Measurements from ENCODE around the gene SCN2A.

DNA sequence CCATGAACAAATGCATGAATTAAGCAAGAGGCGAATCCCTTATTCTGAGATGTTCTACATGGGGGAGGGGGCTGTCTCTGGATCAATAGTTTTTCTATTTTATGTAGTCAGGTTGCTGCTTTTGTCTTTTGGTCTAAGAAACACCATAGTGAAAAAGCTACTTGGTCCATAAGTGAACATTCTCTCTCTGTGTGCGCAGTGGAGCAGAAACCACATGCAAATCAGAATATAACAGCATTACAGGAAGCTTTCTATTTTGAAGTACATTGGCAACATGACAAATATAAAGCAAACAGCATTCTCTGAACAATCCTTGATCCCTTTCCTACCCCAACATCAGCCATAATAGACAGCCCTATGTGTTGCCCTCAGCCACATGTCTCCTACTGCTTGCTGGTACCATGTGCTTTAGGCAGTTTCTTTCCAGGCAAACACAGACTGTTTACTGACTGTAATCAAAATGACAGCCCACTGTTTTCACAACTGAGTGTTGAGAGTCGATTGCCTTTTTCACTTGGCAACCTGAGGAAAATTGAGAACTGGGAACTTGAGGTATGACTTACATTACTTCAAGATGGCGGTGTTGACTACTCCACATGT is 45.9 kb upstream of the SCN2A start:
- no peak for TF ChIP-seq EZH2phosphoT487 (conservative IDR thresholded peaks at IDR 0.05; ENCODE audit: low read length)
- TF ChIP-seq, protein P1, sequence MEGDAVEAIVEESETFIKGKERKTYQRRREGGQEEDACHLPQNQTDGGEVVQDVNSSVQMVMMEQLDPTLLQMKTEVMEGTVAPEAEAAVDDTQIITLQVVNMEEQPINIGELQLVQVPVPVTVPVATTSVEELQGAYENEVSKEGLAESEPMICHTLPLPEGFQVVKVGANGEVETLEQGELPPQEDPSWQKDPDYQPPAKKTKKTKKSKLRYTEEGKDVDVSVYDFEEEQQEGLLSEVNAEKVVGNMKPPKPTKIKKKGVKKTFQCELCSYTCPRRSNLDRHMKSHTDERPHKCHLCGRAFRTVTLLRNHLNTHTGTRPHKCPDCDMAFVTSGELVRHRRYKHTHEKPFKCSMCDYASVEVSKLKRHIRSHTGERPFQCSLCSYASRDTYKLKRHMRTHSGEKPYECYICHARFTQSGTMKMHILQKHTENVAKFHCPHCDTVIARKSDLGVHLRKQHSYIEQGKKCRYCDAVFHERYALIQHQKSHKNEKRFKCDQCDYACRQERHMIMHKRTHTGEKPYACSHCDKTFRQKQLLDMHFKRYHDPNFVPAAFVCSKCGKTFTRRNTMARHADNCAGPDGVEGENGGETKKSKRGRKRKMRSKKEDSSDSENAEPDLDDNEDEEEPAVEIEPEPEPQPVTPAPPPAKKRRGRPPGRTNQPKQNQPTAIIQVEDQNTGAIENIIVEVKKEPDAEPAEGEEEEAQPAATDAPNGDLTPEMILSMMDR (IDR thresholded peaks at IDR 0.05; ENCODE audit: insufficient read depth, low read length, poor library complexity, severe bottlenecking) = no peak

Measured in SU-DHL-6 (cell line).